NCI-H1436 treated with DMSO at 0.1 percent for 48 hours (cell line): ENCODE data around the gene FAM168A.
"Not testable (repeated sequence)": the region's sequence is repeated elsewhere in the genome, so short reads cannot be mapped to it uniquely, and the experiment has no call there.

Experiments
- DNase-seq: peaks from one replicate; lab custom pipeline; 2025; lab: John Stamatoyannopoulos, UW

FAM168A gene

GRCh38 chr11:73519266-73519665 lies 78.6 kb downstream of the FAM168A start:
- no peak for DNase-seq

GRCh38 chr11:73518195-73518594 lies 79.7 kb downstream of the FAM168A start:
- no peak for DNase-seq

- DNase-seq = no peak
These were observed 81.8 kb downstream of the FAM168A start for GRCh38 chr11:73516080-73516479.

- no peak for DNase-seq
These were observed 84.2 kb downstream of the FAM168A start for GRCh38 chr11:73513707-73514106.

- no peak for DNase-seq
These were observed 87.0 kb downstream of the FAM168A start for GRCh38 chr11:73510877-73511276.

- DNase-seq = no peak
These were observed 87.8 kb downstream of the FAM168A start for GRCh38 chr11:73510106-73510505.

GRCh38 chr11:73509188-73509587 lies 88.7 kb downstream of the FAM168A start:
- no peak for DNase-seq

GRCh38 chr11:73508243-73509176 lies 89.4 kb downstream of the FAM168A start:
- no peak for DNase-seq

- DNase-seq = no peak
These were observed 90.8 kb downstream of the FAM168A start for GRCh38 chr11:73507086-73507485.

- no peak for DNase-seq
These were observed 91.9 kb downstream of the FAM168A start for GRCh38 chr11:73506038-73506437.

- no peak for DNase-seq
These were observed 99.6 kb downstream of the FAM168A start for GRCh38 chr11:73498343-73498742.

- no peak for DNase-seq
These were observed 101.8 kb downstream of the FAM168A start for GRCh38 chr11:73496134-73496533.

- no peak for DNase-seq
These were observed 102.2 kb downstream of the FAM168A start for GRCh38 chr11:73495731-73496130.

- no peak for DNase-seq
These were observed 103.8 kb downstream of the FAM168A start for GRCh38 chr11:73493956-73494598.

GRCh38 chr11:73481626-73482025 lies 116.3 kb downstream of the FAM168A start:
- no peak for DNase-seq

- DNase-seq = no peak
These were observed 117.2 kb downstream of the FAM168A start for GRCh38 chr11:73480677-73481076.

GRCh38 chr11:73478737-73479347 lies 119.1 kb downstream of the FAM168A start:
- DNase-seq = no peak

GRCh38 chr11:73477518-73477917 lies 120.4 kb downstream of the FAM168A start:
- DNase-seq = no peak

GRCh38 chr11:73475549-73476095 lies 122.3 kb downstream of the FAM168A start:
- DNase-seq = no peak

GRCh38 chr11:73473252-73473651 lies 124.7 kb downstream of the FAM168A start:
- no peak for DNase-seq

- DNase-seq = not testable (repeated sequence)
These were observed 127.8 kb downstream of the FAM168A start for GRCh38 chr11:73470036-73470612.

GRCh38 chr11:73469401-73469800 lies 128.5 kb downstream of the FAM168A start:
- DNase-seq = no peak
